Spleen (tissue), 7 donors: ENCODE measurements around the gene SPDYE3.
"Not testable (repeated sequence)": the region's sequence is repeated elsewhere in the genome, so short reads cannot be mapped to it uniquely, and the experiment has no call there.

ENCODE experiments used
- CTCF ChIP-seq, 11 experiments: fragments of 200-600 bp in 7 of 11; fragments of 450-650 bp in 4 of 11; sonication (generic) in 4 of 11; IDR thresholded peaks in 8 of 11; conservative IDR thresholded peaks in 3 of 11; 1 replicate in 7 of 11; 2 replicates in 4 of 11; pipeline versions ENCODE4 v1.4.0 to v1.8.0; 2016 to 2021; ENCODE audit warnings: antibody characterized with exemption in 11 of 11, inconsistent platforms in 4 of 11, mild to moderate bottlenecking in 1 of 11
- POLR2A ChIP-seq, 3 donors: fragments of 450-650 bp; IDR thresholded peaks; one replicate each; pipeline ENCODE4 v1.5.1; 2017; ENCODE audit warnings: antibody characterized with exemption in 3 of 3, mild to moderate bottlenecking in 1 of 3
- donor health status: DM: no; HTN: no; CAD: no; lungs with moderate emphysema.
- donor health status: DM: no; HTN: no; CAD: no.
- donor health status: DM: no; HTN: no; CAD: no.

- not testable (repeated sequence) for TF ChIP-seq CTCF (IDR thresholded peaks at IDR 0.05 in 8 of 11, conservative IDR thresholded peaks at IDR 0.05 in 3 of 11); POLR2A (IDR thresholded peaks at IDR 0.05)
Observed at GRCh38 chr7:100287191-100287969, 20.1 kb upstream of the SPDYE3 start.
